Measurements from ENCODE around the gene S100A13.
"Not testable (repeated sequence)": the region's sequence is repeated elsewhere in the genome, so short reads cannot be mapped to it uniquely, and the experiment has no call there.

Gene S100A13

DNA sequence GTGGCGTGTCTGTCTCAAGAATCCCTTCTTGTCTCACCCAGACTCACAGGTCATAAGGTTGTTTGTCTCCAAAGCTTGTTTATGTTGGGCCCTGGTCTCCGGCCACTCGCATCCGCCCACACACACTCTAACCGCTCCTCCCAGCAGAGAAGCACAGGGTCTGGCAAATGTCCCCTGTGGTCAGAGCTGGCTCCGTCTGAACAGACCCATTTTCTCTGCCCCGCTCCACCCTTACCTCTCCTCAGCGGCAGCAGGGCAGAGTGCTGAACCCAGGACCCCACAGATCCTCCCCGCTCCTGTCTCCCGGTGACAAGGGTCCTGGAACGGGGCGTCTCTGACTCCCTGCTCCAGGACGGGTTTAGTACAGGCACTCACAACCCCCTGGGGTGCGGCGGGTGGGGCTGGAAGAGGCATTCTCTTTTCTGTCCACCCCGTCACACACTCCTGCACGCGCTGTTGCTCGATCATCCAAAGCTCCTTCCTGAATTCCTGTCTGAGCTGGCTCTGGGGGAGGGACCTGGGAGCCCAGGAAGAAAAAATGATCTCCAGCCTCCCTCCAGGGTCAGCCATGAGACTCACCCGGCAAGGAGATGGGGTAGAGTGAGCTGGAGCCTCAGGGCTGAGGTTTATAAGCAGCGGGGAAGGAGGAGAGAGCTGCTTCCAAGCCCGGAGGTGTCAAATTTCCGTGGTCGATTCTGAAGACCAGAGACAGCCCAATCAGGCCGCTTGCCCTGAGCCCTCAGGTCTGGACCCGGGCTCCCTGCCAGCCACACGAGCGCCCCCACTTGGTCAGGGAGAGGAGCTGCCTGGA is at the start of gene S100A13:
Gene S100A13 (minus strand): TSS at position 602 of the 811 bp plus-strand sequence. CDS start 1,033 bp downstream, outside the sequence.
- DNase-seq (ENCODE audit: low read depth), result no peak

DNA sequence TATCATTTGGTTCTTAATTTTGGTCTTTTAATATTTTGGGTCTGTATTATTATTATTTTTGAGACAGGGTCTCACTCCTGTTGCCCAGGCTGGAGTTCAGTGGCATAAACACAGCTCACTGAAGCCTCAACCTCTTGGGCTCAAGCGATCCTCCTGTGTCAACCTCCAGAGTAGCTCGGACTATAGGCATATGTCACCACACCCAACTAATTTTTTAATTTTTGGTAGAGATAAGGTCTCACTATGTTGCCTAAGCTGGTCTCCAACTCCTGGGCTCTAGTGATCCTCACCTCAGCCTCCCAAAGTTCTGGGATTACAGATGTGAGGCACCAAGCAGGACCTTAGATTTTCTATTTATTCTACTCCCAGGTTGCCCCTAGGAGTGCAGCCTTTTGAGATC is 46.2 kb upstream of the S100A13 start:
- no peak for DNase-seq (ENCODE audit: low read depth)

DNA sequence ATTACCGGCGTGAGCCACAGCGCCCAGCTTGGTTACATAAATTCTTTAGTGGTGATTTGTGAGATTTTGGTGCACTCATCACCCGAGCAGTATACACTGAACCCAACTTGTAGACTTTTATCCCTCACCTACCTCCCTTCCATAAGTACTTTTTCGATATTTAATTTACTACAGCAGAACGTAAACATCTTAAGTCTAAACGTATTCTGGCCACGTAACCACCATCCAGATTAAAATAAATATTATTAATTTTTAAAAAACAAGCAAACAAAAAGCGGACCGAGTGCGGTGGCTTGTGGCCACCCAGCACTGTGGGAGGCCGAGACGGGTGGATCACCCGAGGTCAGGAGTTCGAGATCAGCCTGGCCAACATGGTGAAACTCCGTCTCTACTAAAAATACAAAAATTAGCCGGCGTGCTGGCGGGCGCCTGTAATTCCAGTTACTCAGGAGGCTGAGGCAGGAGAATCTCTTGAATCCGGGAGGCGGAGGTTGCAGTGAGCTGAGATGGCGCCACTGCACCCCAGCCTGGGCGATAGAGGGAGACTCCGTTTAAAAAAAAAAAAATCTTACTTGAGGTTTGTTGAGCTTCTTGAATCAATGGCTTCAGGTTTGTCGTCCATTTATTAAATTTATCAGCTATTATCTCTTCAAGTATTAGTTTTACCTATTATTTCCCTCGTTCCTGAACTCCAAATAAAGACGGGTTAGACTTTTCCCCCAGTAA is 44.5 kb upstream of the S100A13 start:
- DNase-seq (ENCODE audit: low read depth), result peak; percentile 39

DNA sequence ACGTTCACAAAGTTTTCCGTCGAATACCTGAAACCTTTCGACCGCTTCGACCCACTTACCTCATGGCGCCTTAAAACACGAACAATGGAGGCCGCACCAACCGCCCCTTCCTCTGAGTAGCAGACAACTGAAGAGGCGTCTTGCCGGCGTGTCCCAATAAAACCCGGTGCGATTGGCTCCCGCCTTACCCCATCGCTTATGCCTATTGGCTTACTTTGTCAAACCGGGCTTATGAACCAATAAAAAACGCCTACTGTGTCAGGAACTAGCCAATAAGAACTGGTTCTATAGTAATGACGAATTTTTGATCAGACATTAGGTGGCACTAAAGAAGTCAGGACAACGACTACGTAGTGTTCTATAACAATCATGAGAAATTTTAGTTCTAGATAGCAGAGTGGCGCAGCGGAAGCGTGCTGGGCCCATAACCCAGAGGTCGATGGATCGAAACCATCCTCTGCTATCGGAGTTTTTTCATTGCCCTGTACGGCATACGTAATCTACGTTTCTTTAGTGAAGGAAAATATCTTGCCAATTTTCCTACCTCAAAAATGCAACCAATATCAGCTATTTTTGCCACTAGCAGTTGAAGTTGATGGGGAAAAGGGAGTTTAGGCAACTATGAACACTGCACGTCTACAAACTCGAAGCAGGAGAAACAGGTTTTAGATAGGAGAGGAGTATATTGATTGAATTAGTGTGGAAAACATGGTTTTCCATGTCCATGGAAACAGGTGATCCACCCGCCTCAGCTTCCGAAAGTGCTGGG is 43.7 kb upstream of the S100A13 start, which contains the start of gene ILF2:
Gene ILF2 (minus strand): TSS at position 135 of the 769 bp plus-strand sequence. CDS start 71 bp downstream, at position 64.
- DNase-seq (ENCODE audit: low read depth), result peak; percentile 93

DNA sequence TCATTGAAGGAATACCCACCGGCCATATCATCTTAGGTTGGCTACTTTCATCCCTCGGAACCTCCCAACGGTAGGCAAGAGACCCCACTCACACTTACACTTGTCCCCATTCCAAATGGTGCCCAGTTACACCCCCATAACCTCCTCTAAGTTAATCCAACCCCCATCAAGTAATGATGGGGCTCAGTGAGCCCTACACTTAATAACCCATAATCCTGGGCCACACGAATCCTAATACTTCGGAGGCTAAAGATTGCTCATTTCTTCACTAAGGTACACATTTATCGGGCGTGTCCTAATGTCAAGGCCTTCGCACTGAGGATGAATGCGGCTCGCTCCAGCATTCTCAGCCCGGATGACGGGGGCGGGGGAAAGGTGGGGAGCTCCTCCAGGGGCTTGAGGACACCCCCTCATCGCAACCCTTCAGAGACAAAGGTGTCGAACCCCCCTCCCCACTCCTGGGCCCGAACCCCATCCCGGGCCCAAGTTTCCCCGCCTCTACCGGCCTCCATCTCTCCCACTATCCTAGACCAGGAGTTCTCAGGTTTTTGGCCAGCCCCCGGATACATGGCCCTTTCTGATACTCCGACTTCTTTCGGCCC is 43.1 kb upstream of the S100A13 start:
- DNase-seq (ENCODE audit: low read depth), result no peak

DNA sequence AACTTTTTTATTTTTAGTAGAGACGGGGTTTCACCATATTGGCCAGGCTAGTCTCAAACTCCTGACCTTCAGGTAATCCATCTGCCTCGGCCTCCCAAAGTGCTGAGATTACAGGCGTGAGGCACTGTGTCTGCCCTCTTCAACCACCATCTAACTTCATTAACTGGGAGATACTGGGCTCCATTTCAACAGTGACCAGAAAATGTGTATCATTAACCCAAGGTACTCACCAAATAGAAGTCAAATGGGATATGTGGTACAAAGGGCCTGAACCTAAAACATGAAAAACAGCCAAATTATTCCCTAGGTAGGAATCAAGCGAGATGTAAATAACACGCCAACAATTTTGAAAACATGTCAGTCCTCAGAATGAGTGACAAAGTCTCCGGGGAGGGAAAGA is 42.3 kb upstream of the S100A13 start:
- no peak for DNase-seq (ENCODE audit: low read depth)

DNA sequence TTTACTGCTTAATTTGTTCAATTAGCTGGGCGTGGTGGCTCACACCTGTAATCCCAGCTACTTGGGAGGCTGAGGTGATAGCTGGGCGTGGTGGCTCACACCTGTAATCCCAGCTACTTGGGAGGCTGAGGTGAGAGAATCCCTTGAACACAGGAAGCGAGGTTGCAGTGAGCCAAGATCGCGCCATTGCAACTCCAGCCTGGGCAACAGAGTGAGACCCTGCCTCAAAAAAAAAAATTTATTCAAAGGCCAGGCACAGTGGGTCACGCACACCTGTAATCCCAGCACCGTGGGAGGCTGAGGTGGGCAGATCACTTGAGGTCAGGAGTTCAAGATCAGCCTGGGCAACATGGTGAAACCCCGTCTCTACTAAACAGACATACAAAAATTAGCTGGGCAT is 41.4 kb upstream of the S100A13 start:
- not testable (repeated sequence) for DNase-seq (ENCODE audit: low read depth)

DNA sequence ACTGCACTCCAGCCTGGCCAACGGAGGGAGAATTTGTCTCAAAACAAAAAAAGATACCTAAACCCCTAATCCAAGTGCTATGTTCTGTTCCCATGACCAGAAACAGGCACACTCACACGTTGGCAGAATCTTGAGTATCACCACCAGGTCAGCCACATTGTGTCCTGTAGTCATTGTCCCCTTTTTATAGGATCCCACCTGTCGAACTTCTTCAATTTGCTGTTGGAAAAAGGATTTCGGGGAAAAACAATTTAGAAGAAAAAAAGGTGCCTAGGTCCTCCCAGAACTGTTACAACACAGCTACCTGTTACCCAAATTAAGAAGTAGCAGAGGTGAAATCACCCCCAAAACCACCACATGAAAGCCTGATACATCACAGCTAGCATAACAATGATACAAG is 40.1 kb upstream of the S100A13 start:
- no peak for DNase-seq (ENCODE audit: low read depth)

DNA sequence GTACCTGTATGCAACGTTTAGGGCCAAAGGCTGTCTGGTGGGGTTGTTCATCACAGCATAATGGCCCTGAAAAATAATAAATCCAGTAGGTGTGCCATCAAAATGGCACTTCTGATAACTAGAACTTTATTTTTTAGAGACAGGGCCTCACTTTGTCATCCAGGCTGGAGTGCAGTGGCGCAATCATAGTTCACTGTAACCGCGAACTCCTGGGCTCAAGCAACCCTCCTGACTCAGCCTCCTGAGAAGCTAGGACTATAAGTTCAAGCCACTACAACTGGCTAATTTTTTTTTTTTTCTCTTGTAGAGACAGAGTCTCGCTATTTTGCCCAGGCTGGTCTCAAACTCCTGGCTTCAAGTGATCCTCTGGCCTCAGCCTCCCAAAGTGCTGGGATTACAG is 35.9 kb upstream of the S100A13 start:
- DNase-seq (ENCODE audit: low read depth), result no peak

DNA sequence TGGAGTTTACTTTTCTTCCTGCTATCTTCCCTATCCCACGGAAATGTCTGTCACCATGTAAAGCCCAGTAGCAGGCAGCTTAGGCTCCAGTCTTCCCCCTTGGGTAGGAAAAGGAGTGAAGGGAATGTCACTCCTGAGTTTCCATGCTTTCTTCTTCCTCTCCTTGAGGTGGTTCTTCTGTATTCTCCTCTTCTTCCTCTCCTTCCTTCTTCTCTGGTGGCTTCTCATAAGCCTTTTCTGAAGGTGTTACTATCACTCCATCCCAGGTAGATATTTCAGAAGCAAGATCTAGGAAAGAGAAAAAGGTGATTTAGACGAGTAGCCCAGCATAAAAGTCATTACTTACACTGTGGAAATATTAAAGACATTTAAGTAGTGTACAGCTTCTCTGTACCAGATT is 35.0 kb upstream of the S100A13 start:
- DNase-seq (ENCODE audit: low read depth), result no peak

DNA sequence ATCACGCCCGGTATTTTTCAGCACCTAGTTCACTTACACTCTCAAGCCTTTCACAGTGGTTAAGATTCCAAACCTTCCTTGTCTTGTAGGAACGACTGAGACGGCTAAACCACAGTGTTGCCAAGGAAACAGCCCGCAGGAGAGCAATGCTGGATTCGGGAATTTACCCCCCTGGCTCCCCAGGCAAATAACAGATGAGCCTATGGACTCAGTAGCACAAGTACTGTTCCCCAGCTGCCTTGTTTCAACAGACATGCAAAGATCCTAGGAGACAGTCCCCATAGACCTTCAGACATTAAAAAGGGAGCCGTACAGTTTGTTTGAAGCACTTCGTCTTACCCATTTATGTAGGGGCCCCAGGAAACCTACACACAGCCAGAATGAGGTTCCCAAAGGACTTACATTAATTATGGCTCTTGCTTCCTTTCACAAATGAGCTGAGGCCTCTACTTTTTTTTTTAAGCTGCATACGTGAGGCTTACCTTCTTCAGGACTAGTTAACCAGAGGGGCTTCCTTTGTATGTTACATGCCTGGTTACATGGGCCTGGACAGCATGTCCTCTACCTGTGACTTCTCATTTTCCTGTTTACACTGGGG is 33.9 kb upstream of the S100A13 start:
- DNase-seq (ENCODE audit: low read depth), result no peak

DNA sequence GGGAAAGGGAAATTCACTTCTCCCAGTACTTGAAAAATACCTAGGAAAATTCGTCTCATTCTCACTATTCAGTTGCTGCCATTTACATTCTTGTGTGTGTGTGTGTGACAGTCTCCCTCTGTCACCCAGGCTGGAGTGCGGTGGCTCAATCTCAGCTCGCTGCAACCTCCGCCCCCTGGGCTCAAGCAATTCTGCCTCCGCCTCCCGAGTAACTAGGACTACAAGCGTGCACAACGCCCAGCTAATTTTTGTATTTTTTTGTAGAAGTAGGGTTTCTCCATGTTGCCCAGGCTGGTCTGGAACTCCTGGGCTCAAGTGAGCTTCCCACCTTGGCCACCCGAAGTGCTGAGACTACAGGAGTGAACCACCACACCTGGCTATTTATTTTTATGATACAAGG is 32.4 kb upstream of the S100A13 start:
- no peak for DNase-seq (ENCODE audit: low read depth)

DNA sequence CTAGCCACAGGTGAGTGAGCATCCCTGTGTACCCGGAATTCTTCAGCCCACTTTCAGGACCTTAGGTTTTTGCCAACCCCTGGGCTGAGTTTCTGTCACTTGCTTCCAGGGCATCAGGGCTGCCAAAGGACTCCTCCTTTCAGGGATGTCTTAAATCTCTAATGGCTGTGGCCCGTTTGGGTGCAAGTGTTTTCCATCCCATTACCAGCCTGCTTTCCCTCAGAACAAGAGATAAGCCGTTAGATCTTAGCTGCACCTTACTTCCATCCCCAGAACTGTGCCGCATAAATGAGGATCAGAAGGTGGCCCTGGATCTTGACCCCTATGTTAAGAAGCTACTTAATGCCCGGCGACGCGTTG is 31.9 kb upstream of the S100A13 start:
- DNase-seq (ENCODE audit: low read depth), result no peak

DNA sequence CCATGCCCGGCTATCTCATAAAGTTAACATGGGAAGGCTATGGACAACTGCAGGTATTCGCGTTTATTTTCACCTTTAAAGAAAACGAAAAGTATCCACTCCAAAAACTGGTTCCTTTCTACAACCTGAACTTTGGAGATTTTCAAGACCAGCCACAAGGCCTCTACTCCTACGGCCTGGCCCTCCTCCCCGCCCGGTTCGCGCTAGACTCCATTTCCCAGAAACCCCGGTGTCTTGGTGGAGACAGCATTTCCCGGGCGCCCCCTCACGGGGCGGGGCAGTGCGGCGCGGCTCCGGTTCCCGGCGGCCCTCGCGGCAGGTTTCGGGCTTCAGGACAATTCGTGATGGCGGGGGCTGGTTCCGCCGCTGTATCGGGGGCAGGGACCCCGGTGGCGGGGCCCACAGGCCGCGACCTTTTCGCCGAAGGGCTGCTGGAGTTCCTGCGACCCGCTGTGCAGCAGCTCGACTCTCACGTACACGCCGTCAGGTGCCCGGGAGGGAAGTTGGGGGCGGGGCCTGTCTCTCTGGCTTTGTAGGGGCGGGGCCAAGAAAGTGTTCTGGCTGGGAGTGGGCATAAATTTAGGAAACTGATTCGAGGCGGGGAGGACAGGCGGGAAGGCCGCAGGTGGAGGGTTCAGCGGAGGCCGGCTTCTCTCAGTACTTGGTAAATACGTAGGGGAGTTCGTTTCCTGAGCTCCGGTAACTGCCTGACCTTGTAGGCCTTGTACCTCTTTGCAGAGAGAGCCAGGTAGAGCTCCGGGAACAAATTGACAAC is 31.3 kb upstream of the S100A13 start, which contains the start of gene SNAPIN:
Gene SNAPIN (plus strand): TSS at position 304 of the 775 bp plus-strand sequence. CDS start 41 bp downstream, at position 345.
- DNase-seq (ENCODE audit: low read depth), result peak; percentile 89

DNA sequence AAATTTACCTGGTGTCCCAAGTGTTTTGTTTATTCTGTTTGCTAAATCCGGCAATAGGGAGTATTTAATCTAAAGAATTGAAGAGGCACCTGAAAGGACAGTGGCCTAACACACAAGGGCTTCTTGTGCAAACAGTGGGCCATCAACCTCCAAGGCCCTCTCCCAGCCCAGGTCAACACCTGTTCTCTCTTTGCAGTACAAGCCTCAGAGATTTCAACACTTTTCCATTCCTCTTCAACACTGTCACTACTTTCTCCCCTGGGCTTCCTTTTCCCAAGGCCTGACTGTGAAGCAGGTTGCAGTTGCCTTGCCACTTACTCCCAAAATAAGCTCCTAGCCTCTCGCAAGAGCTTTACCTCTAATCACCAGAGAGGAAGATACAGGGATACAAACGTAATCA is 28.0 kb upstream of the S100A13 start:
- no peak for DNase-seq (ENCODE audit: low read depth)

DNA sequence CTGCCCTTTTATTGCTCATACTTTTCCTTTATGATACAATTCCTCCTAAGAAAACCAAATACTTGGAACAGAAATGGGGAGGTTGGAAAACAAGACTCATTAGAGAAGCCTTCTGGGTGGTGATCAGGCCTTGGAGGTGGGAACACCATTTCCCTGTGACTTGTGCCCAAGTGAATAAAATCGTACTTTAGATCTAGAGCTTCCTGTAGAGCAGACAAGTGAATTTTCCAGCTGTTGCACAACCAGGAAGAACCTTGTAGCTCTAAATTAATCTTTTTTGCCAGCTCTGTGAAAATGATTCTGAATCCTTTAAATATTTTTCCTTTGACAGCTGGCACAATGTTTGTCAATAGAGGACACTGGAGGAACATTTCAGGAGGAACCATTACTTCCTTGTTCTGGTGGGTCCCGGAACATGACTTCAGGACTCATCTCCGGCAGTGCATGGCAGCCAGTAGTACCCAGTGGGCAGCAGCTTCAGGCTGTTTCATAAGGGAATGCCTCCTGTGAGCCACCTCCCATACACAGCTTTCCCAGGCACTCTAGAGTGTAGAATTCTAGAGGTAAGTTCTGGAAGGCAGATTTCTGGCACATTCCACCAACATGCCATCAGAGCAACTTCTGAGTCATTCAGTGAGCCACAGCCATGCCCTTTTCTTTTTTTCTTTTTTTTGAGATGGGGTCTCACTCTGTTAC is 25.6 kb upstream of the S100A13 start:
- no peak for DNase-seq (ENCODE audit: low read depth)

DNA sequence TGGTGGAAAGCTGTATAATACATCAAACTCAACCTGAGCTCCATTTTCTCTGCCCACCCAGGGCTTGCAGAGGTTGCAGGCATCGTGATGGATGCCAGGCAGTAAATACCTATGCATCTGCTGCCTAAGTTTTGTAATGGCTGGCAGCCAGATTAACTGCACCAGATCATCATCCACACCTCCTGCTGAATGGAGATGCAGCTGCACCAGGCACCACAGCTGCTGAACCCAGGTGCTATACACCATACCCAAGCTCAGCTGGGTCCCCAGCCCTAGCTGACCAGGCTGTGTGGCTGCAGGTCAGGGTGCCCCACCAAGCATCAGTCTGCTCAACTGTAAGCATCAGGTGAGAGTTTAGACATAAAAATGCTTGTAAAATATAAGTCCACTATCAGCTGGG is 24.5 kb upstream of the S100A13 start:
- DNase-seq (ENCODE audit: low read depth), result no peak

DNA sequence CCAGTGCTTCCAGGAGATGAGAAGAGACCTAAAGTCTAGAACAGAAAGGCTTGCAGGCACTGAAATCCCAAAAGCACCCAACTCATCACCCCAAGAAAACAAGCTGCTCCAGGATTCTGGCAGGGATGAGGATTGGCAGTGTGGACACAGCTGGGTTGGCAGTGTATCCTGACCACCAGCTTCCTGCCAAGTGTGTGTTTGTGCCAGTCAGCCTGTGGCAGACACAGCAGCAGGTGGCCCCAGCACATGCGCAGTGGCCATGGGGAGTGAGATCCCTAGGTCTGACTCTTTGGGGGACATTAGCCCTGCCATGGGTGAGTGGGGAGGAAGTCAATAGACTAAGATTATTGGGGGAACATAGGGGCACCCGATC is 22.5 kb upstream of the S100A13 start:
- no peak for DNase-seq (ENCODE audit: low read depth)

DNA sequence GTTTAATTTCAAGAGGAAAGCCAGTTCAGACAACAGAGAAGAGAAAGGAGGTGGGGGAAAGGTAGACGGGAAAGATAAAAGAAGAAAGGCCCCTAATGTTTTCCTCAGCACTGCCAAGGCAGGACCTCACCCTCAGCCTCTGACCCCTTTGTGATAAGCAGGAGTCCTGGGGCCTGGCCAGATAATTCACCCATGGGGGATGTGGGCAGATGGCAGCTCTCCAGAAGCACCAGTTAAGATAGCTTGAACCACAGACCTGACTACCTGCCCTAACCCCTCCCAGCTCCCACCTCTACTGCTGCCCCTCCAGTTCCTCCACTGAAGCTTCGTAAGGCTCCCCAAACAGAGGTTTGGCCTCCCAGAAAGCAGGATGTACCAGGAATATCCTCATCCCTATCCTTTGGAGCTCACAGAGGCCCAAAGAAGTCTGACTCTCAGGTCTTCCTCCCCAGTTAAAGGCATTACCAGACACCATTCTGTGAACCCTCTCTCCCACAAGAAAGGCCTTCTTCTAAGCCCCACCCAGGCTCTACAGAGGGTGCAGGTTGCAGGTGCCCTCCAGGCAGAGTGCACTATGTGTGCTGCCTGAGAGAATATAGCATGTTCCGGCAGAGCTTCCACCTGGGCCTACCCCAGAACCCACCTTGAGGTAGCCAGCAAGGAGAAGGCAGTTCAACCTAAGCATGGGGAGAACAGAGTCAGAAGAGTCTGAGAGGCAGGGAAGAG is 22.0 kb upstream of the S100A13 start:
- no peak for DNase-seq (ENCODE audit: low read depth)

Measured in activated T-cell treated with anti-CD3 and anti-CD28 coated beads for 24 hours (primary cell).